HG02852 (cell line): Measurements from ENCODE around the gene TNPO2.

ENCODE experiments used
- ATAC-seq: cut with Tn5 transposase; IDR thresholded peaks from one replicate; pipeline ENCODE4 v1.9.1; 2021; ENCODE audit warnings: mild to moderate bottlenecking, moderate library complexity; ENCODE audit not compliant: unreplicated experiment

TNPO2 gene

DNA sequence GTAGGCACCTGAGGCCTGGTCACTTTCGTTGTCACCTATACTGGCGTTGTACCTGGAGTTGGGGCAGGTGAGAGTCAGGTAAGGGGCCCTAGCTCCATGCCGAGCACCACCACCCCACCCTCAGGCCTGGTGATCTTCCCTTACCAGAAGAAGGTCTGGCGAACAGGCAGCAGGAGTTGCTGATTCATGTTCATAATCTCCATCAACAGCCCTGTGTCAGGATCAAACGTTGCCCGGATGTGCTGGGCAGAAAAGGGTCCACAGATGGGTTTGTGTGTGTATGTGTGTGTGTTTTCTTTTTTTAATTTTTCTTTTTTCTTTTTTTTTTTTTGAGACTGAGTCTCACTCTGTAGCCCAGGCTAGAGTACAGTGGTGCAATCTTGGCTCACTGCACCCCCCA lies 71.5 kb downstream of the TNPO2 start:
- ATAC-seq = no peak

DNA sequence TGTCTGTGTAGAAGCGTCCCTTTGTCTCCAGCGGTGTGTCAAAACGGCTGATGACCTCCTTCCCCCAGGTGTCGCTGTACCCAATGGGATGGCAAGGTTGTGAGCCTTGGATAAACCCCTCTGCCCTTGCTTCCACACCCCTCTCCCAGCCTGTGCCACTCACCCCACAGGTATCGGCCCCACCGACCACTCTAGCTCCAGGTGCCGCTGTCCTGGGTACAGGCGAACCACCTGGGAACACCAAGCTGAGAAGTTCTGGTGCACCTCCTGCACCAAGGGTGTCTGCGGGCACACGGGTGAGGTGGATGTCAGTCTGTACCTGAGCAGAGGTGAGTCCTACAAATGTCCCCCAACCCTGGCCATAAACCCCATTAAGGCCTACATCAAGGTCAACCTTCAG lies 73.8 kb downstream of the TNPO2 start:
- ATAC-seq = no peak
